GM21619 (cell line): Measurements from ENCODE around the gene SMURF1.

Source experiments
- ATAC-seq: cut with Tn5 transposase; IDR thresholded peaks from one replicate; pipeline ENCODE4 v1.9.1; 2021; ENCODE audit not compliant: unreplicated experiment

The SMURF1 gene

DNA sequence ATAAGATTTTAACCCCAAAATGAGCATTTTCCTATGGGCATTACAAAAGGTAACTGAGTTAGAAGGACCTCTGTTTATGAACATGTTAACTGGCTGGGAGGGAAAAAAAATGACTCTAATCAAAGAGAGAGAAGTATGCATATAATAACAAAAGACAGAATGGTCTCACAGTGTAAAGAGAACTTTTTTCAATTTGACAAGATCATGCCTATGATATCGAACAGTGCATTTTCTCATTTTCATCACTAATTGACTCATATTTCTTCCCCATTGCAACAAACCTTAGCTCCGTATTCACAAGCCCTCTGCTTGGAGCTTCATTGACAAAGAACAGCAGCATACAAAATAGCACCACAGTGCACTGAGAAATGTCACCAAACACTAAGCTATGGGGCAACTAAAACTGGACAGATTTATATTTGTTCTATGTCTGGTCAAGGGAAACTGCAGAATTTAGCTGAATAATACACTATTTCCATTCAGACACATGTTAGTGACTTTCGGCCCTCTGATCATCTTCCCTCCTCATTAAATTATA lies 45.6 kb downstream of the SMURF1 start:
- ATAC-seq: no peak

DNA sequence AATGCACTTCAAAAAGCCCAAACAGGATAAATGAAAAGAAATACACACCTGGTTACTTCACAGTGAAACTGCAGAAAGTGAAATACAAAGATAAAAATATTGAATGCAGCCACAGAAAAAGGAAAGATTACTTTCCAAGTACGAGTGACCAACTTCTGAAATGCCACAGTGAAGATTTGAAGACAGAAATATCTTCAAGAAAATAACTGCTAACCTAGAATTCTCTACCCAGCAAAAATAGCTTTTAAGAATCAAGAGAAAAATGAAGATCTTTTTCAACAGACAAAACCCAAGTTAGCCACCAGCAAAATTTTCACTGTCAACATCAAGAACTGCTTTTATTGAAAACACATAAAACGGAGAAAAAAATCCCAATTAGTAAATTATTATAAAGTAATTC lies 46.2 kb downstream of the SMURF1 start:
- ATAC-seq: no peak

DNA sequence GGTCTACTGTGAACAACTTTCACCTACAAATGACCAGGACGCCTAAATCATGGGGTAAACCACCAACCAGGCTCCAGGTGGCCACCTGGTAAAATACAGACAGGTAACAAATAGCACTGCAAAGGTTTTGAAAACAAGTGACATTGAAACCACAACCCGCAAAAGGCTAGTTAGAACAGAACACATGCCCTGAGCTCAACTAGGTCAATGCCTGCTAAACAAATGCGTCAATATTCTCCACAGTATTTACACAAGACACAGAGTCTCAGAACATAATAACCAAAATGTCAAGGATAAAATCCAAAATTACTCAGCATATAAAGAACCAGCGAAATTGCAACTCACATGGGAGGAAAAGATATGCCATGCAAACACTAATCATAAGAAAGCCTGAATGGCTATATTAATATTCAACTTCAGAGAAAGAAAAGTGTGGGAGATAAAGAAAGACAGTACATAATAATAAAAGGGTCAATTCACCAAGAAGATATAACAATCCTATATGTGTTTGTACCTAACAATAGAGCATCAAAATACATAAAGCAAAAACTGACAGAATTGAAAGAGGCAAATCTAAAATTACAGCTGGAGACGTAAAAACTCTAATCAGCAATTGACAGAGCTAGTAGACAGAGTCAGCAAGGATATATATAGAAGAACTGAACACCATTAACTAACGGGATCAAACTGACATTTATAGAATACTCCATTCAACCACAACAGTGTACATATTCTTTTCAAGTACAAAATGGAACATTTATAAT lies 47.6 kb downstream of the SMURF1 start:
- no peak for ATAC-seq

DNA sequence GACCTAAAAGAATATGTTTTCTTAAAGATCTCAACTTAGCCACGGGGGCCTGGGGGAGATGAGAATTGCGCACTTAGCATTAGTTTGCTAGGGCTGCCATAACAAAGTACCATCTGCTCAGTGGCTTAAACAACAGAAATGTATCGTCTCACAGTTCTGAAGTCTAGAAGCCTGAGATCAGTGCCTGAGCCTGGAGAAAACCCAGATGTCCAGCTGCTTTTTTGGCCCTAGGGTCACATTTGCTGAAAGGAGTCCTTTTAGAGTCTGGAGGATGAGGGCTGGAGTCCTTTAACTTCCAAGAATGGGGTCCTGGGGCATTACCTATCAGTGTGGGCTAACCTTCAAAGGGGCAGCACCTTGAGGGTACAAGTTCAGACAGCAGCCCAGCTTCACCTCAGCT lies 48.2 kb downstream of the SMURF1 start:
- ATAC-seq: no peak

DNA sequence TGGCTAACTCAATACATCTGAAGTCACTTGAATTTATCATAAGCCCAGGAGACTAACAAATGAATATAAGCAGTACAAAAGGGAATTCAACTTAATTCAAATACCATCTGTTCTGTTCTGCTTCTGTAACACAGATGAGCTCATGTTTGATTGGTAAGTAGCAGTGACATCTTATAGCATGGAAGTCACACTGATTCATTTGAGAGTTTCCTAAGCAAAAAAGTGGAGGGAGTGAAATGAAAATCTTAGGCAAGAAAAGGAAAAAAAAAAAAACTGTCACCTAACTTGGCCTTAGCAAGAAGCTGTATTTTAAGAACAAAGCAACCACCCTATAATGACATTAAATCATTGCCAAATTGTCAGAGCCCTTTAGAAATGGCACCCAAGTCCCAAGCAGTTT lies 49.5 kb downstream of the SMURF1 start:
- no peak for ATAC-seq

DNA sequence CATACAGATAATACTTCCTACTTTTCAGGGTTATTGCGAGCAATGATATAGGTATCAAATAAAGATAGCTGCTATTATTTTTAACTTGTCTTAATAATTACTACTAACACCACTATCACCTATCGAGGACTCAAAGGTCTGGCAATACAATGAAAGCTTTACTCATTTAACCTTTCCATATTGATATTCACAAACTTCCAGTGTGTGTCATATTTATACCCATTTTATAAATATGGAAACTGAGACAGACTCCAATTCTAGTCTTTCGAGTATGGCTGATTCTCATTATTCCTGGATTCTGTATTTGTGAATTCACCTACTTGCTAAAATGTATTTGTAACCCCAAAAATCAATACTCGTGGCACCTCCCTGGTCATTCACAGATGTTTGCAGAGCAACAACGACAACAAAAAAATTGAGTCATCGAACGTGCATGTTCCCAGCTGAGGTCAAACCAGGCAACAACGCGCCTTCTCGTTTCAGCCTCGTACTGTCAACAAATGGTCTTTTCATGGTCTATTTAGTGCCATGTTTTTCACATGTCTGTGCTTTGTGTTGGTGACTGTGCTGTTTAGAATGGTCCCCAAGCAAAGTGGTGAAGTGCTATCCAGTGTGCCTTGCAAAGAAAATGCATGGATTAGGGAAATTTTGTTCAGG lies 51.7 kb downstream of the SMURF1 start:
- no peak for ATAC-seq

DNA sequence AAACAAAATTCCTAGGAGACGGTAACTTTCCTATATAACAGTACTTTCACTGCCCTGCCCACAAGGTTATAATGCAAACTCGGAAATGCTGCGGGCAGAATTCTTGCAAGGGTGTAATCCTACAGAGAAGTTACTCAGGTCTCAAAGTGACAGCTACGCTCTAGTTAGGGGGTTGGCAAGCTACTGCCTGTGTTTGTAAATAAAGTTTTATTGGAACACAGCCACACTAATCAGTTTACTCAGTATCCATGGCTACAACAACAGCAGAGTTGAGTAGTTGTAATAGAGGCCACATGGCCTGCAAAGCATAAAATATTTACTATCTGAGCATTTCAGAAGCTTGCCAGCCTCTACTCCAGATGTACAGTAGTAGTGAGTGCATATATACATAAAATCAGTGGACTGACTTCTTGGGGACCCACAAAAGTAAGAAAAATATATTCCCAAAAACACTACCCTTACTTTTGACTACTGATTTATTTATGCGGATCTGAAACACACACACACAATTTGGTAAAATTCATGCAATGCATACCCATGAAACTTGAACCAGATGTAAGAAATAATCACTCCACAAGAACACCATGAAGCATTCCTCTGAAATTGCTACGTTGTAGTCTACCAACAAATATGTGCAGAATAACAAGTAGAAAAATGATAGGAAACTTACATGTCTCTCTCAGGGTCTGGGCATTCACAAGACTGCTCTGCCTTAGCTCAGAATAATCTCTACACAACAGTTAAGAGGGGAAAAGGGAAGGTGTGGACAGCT lies 53.0 kb downstream of the SMURF1 start:
- no peak for ATAC-seq

DNA sequence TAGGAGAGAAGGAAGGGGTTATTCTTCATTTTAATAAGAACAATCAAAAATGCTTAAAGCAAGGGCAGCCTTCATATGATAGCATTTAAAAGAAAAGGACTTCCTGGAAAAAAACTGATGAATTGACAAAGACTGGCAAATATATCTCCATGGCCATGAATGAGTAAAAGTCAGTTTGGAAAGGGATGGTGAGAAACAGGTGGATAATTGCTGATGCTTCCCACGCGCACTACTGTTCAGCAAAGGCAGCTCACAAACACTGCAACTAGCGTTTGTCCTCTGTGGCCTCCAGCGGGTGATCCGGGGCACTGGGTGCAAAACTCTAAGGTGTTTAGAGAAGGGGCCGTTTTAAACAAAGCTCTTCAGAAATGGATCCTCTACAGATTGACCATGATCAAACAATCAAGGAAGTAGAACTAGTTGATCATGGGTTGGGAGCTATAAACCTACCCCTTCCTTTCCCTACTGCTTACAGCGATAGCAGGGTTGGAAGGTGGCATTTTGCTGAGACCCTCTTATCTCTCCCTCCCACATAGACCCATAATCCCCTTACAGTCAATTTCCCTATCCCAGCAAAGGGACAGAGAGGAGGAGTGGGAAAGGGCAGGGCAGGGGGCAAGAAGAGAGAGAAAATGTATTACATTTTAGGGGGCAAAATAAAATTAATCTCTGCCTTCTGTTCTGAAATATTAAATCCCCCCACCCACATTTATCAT lies 53.8 kb downstream of the SMURF1 start:
- ATAC-seq: no peak

DNA sequence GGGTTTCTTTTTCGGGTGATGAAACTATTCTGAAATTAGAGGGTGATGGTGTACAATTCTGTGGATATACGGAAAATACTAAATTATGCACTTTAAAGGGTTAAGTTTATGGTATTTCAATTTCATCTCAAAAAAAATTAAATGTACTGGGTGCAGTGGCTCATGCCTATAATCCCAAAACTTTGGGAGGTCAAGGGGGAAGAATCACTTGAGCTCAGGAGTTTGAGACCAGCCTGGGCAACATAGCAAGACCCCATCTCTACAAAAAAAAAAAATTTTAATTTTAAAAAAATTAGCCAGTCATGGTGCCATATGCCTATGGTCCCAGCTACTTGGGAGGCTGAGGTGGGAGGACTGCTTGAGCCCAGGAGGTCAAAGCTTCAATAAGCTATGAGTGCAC lies 57.0 kb downstream of the SMURF1 start:
- ATAC-seq: no peak

DNA sequence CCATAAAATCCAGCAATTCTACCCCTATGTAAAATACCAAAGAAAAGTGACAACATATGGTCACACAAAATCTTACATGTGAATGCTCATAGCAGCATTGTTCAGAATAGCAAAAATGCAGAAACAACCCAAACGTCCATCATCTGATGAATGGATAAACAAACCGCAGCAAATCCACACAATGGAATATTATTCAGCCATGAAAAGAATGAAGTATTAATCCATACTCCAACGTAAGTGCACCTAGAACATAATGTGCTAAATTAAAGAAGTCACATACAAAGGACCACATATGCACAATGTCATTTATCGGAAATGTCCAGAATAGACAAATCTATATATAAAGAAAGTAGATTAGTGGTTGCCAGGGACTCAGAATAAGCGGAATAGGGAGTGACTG lies 57.4 kb downstream of the SMURF1 start:
- no peak for ATAC-seq

DNA sequence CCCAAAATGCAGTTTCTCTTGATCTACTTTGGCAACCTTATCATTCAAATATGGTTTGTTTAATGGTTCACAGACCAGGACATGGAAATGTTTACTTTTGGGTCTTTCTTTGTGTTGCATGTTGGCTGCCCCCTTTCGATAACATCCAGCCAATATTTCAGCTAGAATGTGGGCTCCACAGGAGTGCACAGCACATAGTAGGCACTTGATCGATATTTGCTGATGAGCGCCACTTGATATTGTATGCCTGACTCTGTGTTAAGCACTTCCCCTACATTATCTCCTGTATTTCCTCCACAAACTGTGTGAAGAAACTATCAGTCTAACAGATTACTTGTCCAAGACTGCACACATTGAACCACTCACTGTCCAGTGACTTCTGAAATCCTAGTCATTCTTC lies 60.2 kb downstream of the SMURF1 start:
- no peak for ATAC-seq

DNA sequence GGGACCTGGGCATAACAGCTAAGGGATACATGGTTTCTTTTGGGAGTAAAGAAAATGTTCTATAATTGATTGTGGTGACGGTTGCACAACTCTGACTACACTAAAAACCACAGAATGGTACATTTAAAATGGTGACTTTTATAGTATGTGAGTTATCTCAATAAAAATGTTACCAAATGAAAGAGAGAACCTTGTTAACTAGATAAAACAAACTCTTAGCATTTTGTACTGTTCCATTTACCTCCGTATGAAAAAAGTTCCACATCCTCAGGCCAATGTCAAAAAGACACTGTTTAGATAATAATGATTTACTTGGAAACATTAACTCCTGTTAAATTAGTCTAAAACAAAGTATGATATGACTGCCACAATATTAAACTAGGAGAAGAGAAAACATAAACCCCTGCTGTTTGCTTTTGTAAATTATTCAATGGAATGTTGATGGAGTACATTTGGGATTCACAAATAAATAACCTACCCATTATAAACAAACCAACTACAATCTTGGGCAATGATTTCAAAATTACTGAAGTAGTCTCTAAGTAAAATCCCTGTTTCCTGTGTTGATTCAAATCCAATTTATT lies 60.7 kb downstream of the SMURF1 start:
- no peak for ATAC-seq

DNA sequence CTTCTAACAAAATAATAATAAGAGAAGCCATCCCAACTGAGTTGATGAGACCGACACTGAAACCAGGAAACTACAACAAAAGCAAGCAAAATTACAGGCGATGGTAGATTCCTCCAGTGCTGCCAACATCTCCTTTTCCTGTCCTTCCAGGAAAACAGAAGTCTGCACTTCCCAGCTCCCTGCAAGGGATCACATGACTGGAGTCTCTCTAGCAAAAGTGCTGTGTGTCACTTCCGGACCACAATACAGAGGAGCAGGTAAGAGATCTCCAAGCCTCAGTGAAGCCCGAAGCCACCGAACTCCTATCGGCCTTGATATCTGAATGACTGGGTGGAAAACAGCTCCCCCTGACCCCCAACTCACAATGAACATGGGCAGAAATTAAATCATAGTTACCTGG lies 63.2 kb downstream of the SMURF1 start:
- ATAC-seq: no peak

DNA sequence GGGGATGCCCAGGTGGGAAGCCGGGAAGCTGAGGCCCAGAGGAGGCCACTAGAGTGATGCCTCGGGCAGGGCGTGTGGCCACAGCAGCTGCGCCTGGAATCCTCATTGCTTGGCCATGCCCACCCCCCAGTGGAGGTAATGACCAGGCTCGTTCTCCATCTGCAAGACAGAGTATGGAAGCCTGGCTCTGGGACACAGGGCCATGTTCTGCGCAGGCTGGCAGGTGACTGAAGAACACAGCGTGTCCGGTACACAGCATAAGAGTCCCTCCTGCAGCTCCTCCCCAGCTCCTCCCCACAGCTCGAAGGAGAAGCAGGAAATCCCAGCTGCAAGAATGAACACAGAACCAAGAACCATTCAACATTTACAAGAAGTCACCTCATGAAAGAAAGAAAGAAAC lies 64.8 kb downstream of the SMURF1 start:
- no peak for ATAC-seq

DNA sequence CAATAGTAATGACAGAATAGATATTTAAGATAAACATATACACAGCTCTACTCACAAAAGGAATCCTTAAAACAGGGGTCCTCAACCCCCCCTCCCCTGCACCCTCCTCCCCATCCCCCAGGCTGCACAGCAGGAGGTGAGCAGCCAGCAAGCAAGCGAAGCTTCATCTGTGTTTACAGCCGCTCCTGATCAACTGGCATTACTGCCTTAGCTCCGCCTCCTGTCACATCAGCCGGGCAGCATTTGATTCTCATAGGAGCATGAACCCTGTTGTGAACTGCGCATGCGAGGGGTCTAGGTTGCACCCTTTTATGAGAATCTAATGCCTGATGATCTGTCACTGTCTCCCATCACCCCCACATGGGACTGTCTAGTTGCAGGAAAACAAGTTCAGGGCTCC lies 65.5 kb downstream of the SMURF1 start:
- ATAC-seq: no peak

DNA sequence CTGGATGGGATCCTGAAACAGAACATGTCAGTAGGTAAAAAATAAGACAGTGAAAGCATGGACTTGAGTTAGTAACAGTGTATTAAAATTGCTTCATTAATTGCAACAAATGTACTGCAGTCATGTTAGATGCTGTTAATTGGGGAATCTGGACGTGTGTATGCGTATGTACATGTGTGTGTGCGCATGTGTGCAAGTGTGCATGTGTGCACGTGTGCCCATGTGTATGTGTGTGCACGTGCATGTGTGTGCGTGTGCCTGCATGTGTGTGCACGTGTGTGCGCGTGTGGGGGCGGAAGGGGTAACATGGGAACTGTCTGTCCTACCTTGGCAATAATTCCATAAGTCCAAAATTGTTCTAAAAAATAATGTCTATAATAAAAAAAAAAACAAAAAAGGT lies 67.3 kb downstream of the SMURF1 start:
- ATAC-seq: no peak

DNA sequence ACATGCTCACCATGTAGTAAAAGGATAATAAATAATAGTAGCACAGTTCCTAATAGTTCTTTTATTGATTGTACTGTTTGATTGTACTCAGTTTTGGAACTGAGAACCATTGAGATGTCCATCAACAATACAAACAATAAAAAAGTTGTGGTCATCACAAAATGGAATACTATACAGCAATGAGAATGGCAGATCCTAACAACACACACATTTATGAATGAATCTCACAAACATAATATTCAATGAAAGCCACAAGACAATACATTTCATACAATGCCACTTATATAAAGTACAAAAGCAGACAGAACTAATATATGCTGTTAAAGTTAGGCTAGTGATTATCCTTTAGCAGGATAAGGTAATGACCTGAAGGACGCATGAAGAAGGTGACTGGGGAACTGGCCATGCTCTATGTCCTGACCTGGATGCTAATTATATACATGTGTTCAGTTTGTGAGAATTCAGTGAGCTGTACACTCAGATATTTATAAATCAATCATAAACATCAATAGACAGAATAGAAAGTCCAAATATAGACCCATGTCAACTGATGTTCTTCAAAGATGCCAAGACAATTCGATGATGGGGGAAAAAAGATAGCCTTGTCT lies 70.0 kb downstream of the SMURF1 start:
- no peak for ATAC-seq

DNA sequence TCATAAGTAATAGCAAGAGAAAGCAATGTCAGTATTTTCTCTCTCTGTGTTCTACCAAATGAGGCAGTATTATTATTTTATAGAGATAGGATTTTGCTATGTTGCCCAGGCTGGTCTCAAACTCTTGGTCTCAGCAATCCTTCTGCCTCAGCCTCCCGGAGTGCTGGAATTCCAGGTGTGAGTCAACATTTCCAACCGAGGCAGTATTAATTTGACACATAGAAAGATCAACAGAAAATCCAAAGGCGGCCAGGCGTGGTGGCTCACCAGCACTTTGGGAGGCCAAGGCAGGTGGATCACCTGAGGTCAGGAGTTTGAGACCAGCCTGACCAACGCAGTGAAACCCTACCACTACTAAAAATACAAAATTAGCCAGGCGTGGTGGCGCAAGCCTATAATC lies 71.8 kb downstream of the SMURF1 start:
- ATAC-seq: no peak

DNA sequence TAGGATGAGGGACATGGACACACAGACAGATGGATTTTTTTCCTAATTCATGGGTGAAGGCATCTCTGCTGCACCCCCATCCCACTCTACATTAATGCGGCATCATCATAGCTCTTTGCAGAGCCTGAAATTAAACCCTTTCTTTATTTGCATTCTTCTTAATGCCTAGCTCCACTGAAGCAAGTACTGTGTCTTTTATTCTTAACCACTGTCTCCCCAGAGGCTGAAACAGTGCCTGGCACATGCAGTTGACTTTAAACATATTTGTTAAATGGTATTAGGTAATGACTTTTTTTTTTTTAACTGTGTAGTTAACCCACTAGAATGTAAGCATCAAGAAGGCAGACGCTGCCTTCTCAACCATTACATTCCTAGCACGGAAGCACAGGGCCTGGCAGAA lies 73.5 kb downstream of the SMURF1 start:
- no peak for ATAC-seq

DNA sequence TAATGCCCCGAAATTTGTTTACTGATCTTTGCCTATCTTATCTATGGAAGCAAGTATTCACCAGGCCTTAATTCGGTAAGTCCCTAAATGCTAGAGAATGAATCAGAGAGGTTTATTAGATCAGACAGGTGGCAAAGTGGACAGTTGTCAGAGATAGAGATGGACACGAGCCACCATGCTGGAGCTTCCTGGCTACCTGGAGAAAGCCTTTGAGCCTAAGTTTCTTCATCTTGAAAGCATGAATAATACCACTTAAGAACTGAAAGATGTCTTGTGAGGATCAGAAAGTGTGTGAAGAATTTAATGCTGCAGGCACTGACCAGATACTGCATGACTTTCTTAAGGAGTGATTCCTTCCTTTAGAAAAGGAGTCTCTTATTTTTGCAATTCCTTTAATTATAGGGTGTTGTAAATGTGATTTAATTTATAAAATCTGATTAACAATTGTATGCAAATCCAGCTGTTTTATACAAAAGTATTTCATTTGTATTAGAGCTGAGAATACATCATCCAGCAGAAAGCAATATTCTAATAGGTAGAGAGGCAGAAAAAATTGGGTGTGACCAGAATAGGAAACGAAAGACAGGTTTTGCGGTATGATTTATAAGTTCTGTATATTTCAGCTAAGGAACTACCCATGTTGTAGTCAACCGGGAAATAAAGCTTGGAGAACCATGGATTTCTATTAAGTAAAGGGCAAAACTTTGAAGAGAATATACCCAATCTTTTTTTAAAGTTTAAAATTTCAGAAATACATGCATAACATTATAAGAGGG lies 82.7 kb downstream of the SMURF1 start:
- no peak for ATAC-seq
